DND-41 (cell line): ENCODE data around the gene DCAF5.

Experiments
- CTCF ChIP-seq: IDR thresholded peaks from 2 replicates; pipeline ENCODE4 v1.5.1; 2012; ENCODE audit warnings: borderline replicate concordance, low read length, moderate library complexity, mild to moderate bottlenecking; ENCODE audit not compliant: poor library complexity, severe bottlenecking; ENCODE audit errors: extremely low read depth
- EZH2 ChIP-seq: IDR thresholded peaks from 3 replicates; pipeline ENCODE4 v1.6.1; 2012; ENCODE audit warnings: borderline replicate concordance, low read depth, mild to moderate bottlenecking, moderate library complexity, low read length, inconsistent platforms; ENCODE audit not compliant: severe bottlenecking

DNA sequence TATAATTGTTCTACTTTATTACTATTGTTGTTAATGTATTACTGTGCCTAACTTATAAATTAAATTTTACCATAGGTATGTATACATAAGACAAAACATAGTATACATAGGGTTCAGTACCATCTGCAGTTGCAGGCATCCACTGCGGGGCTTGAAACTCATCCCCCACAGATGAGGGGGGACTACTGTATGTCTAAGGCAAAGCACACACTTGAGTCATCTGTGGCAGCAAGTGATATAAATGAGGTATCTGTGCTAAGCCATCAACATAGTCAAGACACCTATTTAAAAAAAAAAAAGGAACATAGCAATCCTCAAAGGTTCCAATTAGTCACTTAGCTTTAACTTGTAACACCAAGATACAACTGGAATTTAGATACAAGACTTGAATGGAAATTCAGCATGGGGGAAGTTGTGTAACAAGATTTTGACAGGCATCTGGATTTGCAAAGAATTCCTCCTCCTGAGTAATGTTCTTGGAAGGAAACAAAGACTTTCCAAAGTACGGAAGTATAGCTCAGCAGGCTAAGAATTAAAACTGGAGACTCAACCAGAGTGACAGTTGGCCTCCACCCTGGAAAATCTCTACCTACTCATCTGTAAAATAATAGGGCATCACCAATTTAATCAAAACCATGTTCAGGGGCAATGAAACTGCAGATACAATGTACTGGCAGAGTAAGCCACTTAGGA is 14.9 kb downstream of the DCAF5 start:
- TF ChIP-seq CTCF (no peak), EZH2 (no peak)
